Measurements from ENCODE around the gene SLC35B2.

SLC35B2 gene, protein sequence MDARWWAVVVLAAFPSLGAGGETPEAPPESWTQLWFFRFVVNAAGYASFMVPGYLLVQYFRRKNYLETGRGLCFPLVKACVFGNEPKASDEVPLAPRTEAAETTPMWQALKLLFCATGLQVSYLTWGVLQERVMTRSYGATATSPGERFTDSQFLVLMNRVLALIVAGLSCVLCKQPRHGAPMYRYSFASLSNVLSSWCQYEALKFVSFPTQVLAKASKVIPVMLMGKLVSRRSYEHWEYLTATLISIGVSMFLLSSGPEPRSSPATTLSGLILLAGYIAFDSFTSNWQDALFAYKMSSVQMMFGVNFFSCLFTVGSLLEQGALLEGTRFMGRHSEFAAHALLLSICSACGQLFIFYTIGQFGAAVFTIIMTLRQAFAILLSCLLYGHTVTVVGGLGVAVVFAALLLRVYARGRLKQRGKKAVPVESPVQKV

DNA sequence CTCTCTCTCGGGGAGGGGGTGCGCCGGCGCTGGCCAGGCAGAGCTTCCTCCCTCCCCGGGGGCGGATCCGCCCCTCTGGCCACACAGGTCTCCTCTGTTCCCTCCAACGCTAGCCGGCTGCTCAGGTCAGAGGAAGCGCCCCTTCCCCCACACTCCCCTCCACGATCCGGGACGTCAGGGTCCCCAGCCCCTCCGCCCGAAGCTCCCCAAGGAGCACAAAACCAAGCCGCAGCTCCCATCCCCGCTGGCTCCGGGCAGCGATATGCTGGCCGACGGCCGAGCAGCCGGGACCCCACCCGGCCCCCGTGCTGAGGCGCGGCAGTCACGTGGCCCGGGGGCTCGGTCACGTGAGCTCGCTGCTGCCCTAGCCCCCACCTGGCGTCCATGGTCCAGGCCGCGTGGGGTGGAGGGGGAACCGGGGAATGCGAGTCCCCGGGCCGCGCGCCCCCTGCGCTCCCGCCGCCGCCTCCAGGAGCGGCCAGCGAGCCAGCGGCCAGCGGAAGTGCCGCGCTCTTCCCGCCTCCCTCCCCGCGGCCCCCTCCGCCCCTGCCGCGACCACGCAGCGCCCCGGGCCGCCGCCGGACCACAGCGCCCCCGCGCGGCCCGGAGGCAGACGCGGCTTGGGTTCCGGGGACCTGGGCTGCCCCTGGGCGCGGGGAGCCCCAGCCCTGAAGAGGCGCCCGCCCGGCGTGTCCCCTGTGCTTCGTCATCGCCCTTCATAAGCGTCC is at the start of gene SLC35B2:
Gene SLC35B2 (minus strand): TSS at position 504 of the 728 bp plus-strand sequence. CDS start 118 bp downstream, at position 386.
- peak; percentile 45 for DNase-seq

DNA sequence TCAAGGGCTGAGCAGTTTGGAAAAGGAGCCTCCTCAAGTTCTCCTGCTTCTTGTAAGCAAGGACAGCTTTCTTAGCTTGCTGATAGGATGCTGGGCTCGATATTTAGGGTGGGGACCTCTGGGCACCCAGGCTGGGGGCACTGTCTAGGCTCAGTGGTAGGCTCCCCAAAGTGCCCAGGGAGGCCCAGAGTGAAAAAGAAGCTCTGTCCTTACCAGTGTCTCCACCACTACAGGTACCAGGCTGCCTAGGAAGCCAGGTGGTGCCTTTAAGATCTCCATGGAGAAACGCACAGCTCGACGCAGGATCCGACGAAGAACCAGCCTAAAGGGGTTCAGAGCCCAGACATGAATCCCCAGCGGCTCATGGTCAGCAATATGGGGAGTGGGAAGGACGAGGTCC is 49.4 kb upstream of the SLC35B2 start:
- DNase-seq = no peak

DNA sequence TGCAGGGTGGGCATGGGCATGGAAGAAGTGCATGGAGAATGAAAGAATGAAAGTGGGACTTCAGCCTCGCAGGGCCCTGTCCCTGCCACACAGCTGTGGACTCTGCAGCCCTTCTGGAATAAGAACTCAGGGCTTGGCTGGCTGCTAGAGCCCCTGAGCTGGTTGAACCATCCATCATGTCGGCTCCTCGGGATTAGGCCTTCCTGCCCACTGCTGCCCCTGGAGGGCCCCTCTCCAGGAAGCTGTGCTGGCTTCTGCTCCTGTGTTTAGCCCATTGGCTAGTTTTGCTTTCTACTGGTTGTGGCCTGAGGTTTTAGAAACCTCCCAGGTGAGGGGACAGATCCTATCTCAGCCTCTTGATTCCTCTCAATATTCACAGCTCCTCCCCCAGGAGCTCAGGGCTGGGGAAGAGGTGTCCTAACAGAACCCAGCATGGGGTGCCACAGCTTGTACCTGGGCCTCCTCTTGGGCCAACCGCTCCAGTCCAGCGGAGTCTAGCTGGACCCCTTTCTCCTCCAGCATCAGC is 47.9 kb upstream of the SLC35B2 start:
- no peak for DNase-seq

DNA sequence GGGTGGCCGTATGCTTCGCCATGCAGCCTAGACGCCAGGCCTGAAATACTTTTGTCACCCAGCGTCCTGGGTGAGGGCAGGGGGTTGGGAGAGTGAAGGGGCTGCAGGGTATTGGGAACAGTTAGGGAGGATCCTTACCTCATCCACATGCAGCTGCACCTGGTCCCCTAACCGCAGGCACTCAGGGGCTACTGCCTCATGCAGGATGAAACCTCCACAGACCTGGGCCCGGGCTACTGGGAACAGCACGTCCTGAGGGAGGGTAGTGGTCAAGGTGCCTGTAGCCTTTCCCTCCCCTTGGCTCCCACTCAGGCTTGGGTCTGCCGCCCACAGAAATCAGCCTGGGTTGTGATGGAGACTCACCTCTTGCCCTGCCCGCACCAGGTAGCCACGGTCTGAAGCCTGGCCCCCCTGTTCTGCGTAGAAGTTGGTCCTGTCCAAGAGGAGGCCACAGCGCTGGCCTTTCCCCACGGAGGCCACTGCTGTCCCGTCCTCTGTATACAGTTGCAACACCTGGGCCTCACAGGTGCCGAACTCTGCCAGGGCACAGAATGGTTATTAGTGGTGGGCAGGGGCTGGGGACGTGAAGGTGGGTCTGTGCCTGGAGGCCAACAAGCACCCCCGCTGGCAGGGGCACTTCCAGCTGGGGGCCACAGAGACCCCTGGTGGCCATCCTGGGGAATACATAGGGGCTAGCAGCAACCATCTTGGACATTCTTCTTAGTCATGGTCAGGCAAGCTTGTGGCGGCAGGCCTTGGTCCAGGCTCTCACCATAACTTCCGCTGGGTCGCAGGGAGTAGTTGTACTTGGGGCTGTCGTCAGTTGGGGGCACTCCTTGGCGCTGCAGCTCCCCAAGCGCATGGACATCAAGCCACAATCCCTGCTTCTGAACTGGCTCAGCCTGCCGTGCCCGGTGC is 47.2 kb upstream of the SLC35B2 start:
- no peak for DNase-seq

DNA sequence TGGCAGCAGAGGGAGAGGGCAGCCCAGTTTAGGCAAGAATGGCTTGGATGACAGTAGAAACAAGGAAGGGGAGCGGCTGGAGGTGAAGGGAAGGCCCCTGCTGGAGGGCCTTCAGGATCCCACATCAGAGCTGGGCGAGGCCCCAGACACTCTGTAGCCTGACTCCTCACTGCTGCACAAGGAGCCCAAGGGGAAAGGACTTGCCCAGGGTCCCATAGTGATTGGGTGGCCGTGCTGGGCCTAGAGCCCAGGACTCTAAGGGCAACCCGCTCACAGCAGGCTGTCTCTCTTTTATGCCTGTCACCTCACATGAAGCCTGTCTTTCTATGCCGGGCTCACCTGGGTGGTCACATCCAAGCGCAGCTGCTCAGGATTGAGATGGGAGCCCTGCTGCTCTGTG is 46.5 kb upstream of the SLC35B2 start:
- no peak for DNase-seq

DNA sequence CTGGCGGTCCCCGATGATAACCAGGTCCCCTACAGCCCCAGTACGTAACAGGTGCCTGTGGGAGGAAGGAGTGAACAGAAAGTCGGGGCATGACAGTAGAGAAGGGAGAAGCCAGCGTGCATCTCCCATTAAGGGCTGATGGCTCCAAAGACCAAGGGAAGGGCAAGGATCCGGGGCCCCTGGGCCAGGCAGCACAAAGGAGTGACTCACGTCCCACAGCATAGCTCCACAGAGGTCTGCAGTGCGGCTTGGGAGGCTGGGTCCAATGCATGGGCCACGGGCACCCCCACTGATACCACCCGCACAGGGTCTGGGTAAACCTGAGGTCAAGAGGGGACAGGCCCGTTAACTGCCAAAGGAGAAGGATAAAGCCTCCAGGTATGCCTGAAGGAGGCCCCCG is 45.5 kb upstream of the SLC35B2 start:
- DNase-seq = no peak

DNA sequence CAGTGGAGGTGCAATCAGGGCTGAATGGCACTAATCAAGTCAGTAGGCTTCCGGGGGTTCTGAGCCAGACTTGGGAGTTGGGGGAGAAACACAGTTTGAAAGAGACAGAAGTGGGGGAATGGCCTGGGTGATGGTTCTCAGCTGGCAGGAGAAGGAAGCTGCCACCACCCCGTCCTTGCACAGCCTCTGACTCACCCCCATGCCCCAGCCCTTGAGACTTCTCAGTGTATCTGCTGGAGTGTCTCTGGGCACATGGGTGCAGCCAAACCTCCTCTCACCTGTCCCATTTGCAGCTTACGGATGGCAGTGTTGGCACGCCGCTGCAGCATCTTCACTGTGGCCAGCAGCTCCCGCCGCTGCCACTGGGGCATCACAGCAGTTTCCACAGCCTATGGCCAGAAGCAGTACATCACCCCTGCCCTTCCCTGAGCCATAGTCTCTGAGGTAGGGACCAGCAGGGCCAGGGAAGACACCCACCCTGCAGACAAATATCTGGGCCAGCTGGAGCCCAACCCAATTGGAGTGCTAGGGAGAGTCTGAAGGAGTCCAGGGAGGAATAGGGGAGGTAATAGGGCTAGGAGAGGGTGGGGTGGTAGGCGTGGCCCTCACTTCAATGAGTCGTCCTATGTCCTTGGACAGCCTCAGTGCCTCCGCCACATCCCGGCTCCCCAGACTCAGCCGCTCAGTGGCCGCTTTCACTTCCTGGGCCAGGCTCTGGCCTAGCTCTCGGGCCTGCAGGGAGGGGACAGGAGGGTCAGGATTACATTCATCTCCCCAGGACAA is 44.6 kb upstream of the SLC35B2 start:
- no peak for DNase-seq

DNA sequence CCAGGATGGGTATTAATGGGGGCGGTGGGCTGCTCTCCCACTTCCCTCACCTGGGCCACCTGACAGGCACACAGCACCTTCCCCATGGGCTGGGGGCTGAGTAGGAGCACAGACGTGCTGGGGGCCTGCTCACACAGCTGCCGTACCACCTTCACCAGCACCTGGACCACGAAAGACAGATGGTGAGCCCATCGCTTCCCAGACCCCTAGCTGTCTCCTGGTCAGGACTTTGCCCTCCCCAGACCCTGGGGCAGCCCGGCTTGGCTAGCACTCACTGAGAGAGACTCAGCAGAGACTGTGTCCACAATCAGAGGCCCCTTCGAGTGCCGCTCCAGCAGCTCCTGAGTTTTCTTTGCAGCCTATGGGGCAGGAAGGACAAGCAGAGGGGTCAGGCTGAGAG is 43.8 kb upstream of the SLC35B2 start:
- no peak for DNase-seq

DNA sequence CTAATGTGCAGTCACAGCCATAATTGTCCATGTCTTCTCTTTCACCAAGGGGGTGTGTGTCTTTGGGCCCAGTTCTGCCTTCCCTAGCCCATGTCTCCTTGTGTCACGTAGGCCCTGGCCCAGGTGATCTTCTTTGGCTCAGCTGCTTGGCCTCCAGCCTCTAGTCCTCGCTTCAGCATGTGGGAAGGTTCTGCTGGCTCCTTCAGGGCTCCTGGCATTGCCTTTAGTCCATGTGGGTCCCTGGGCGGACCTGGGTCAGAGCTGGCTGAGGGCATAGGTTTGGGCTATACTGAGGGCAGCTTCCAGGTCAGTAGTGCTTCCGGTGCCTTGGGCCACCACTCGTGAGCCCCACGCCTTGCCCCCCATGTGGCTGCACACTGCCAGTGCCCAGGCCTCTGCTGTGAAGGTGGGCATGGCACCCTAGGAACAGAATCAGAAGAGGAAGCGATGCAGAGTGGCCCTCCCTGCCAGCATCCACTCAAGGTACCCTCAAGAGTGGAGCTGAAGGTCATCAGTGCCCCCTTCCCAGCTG is 43.0 kb upstream of the SLC35B2 start:
- no peak for DNase-seq

DNA sequence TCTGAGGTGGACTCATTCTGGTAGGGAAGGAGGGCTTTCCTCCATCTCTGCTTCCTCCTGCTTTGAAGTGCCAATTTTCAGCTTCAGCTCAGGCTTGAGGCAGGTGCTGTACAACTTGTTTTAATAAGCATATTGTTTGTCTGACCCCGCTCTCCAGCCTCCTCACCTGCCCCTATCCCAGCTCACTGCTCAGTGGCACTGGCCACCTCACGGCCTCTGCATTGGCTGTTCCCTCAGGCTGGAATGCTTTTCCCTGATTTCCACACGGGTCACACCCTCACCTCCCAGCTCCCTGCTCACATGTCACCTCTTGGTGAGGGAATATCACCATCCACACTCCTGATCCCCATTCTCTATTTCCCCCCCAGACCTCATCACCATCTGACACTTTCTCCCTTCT is 41.5 kb upstream of the SLC35B2 start:
- DNase-seq = no peak

DNA sequence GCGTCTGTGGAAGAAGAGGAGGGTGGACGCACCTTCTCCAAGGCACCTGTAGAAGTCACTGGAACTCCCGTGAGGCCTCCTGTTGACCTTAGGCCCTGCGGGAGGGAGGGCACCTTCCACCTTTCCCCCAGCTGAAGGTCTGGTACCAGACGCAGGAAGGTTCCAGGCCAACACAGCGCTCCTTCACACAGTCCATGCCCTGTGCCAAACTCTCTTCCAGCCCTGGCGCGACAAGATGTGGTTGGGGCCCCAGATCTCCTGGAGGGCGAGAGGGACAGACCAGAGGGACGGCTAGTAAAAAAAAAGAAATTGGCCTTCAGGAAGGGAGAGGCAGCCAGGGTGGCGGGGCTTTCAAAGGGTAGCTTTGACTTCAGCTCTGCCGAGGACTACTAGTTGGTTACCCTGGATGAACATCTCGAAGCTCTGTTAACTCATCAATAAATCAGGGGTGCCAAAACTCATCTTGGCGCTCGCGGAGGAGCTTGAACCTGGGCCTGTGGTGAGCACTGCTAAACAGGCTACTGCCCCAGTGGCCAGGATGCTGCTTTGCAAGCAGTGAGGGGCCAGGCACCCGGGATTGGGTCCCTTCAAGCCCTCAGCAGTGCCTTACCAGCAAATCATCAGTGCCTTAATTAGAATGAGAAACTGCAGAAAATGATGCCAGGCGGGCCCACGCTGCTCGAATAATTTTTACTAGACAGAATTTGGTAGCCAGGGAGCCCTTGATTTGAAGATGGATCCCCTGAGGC is 40.9 kb upstream of the SLC35B2 start:
- DNase-seq = no peak

DNA sequence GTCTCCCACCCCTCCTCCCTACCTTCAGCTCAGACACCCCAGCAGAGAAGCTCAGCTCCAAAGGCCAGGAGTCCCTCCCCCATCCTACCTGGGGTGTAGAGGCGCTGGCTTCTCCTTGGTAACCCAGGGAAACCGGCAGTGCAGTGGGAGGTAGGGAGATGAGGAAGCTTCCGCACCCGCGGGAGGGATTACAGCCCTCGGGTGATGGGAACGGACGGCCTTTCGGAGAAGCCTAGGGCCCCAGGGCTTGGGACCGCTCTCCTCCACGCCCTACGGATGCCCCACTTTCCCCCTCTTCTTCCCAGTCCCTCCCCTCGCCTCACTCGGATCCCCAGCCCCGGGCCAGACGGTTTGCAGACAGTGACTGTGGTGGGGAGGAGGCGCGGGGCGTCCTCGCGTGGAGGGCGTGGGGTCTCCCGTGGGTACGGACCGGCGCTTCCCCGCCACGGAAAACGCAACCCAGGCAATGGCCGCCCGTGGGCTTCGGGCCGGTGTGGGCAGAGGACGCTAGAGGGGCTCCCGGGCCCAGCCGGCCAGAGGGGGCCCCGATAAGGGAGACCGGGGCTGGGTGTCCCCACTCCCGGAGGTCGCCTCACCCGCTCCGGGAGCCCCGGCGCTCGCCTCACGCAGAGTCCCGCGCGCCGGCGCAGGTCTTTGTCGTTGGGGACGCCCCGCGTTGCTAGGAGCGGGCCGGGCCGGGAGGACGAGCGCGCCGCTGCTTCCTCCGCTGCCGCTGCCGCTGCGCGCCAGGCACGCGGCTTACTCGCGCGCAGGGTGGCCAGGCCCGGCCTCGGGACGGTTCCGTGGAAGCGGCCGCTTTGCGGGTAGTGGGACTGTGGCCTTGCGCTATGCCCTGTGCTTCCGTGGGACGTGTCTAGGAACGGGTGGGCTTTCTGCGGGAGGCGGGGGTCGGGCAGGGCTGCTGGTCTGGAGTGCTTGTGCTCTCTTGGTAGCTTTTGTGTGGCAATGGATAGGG is 40.0 kb upstream of the SLC35B2 start:
- DNase-seq = no peak

DNA sequence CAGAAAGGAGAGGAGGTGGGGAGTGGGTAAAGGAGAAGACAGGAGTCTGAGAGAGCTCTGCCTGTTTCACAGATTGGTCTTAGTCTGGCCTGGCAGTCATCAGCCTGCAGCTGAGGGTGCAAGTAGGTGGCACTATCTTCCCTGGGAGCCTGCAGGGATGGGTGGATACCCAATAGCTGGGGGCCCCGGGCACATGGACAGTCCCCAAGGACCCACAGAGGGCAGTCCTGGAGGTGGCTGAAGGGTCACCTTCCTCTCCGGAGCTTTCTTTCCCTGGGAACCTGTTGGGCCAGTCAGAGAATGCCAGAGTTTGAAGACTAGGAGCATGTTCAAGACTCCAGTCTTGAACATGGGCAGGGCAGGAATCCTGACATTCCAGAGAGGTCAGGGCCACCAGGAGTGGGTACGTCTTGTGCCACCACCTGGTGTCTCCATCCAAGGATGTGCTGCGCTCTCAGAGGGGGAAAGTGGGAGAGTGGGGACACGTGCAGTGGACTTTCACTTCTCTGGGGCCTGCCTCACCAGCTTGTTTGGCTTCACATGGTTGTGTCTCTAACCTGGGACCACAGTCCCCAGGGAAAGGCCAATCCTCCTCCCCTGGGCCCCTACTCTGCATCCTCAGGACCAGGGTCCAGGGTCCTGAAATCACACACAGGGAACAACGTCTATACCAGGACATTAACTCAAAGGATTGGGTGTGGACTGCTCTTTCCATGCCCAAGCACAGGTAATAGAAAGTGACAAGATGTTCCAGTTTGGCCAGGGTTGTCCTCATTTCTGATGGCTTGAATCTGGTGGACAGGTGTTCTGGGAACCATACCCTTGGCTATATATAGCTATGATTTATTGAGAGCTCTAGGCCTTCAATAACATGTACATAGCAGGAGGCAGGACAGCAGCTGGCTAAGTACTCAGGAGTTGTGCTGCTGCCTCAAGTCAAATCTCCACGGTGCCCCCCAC is 37.8 kb upstream of the SLC35B2 start:
- DNase-seq = no peak

DNA sequence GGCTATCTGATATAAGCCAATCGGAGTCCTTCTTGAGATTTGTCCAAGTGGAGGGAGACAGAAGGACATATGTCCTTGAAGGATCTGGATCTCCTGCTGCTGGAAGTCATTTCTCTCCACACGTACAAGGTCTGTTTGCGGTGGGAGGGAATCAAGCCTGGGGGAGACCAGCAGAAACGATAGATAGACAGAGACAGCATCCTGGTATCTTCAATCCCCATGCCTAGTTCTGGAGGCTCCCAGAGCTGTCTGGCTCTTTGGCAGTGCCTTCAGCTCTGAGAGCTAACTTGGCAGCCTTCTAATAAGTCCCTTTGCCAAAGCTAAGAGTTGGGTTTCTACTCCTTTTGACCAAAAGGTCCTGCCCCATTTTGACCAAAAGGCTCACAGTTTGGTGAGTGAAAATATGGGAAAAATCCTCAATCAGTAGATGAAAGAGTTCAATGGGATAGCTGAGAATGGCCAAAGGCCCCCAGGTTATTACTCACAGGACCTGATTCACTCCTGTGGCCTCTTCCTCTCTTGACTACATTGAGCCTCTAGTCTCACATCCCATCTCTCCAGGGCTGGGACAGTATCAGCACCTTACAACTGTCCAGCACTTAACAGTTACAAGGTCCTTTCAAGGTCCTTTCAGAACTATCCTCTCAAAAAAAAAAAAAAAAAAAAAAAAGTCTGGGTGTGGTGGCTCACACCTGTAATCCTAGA is 35.5 kb upstream of the SLC35B2 start:
- no peak for DNase-seq

DNA sequence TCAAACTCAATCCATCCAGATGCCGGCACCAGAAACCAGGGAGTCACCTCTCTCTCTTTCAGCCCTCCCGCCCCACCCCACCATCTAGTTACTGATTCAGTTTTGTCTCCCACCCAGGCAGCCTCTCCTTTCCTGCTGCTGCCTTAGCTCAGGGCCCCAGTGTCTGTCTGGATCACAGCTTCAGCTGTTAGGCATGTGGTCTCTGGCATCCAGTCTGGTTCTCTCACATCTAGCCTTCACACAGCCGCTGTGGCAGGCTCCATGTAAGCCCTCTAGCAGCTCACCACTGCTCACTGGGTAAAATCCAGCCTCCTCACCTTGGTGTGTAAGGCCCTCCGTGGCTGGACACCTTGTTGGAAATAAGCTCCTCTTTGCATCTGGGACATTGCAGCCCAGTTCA is 34.5 kb upstream of the SLC35B2 start:
- no peak for DNase-seq

DNA sequence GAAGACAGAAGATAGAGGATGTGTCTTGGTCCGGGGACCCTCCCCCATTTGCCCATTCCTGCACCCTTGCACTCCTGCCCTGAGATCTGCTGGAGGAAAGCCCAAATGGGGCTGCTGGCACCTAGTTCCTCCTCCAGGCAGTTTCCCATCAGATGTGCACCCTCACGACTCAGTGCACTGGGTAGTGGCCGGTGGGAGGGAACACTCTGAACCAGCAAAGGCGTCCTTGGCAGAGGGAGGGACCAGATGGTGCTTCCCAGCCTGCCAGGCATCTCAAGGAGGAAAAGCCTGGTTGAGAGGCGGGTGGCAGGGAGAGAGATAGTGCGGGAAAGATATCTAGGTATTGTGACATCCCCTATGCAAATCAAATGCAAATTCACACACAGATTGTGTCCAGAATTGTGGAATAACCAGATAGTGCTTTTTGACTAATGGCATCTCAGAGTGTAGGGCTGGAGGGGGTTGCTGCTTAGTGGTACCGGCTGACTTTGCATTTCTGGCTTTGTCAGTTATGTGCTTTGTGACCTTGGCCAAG is 32.5 kb upstream of the SLC35B2 start:
- no peak for DNase-seq

DNA sequence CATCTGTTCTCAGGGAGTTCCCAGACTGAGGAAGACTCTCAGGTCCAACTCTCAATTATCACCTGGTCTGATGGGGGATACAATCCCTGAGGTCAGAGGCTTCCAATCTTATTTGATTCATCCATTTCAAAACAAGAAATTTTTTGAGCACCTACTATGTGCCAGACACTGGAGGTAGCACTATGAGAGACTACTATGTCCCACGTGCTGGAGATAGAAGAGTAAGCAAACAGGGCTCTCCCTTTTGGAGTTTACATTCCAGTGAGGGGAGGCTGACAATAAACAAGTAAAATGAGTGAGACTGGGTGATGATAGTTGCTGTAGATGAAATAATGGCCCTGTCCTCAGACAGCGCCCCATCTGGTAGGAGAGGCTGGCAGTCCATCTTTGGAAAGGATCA is 29.4 kb upstream of the SLC35B2 start:
- DNase-seq = no peak

DNA sequence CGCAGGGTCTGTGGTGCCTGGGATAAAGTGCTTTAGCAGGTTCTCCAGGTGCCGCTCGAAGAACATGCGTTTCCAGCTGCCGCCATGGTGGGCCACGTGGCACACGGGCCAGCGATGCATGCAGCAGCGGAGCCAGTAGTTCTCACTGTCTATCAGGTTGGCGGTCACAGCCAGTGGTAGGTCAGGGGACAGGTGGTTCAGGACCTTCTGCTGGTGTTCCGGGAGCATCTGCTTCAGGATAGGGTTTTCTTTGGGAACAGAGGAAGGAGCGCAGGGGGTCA is 28.9 kb upstream of the SLC35B2 start:
- DNase-seq = no peak

All from amniotic stem cell (primary cell).